ENCODE results near the gene ZNF180.
"Not testable (repeated sequence)": the region's sequence is repeated elsewhere in the genome, so short reads cannot be mapped to it uniquely, and the experiment has no call there.

The ZNF180 gene

GRCh38 chr19:44499962-44500949, at the start of gene ZNF180:
ZNF180 (minus strand) TSS chr19:44500522; CDS start chr19:44497334, 3,188 bp downstream.
- peak; percentile 93 to 94 for DNase-seq

GRCh38 chr19:44549507-44549906, 49.2 kb upstream of the ZNF180 start:
- no peak for DNase-seq

GRCh38 chr19:44548736-44549135, 48.4 kb upstream of the ZNF180 start:
- no peak for DNase-seq

GRCh38 chr19:44544031-44544430, 43.7 kb upstream of the ZNF180 start:
- DNase-seq = no peak

- no peak for DNase-seq
Observed at GRCh38 chr19:44542671-44543070, 42.3 kb upstream of the ZNF180 start.

GRCh38 chr19:44540736-44541135, 40.4 kb upstream of the ZNF180 start:
- no peak for DNase-seq

GRCh38 chr19:44539991-44540390, 39.7 kb upstream of the ZNF180 start:
- DNase-seq = no peak

GRCh38 chr19:44539236-44539826, 39.0 kb upstream of the ZNF180 start:
- no peak for DNase-seq

- DNase-seq = not testable (repeated sequence)
Observed at GRCh38 chr19:44535361-44535760, 35.0 kb upstream of the ZNF180 start.

GRCh38 chr19:44532819-44533218, 32.5 kb upstream of the ZNF180 start:
- no peak for DNase-seq

GRCh38 chr19:44530777-44531176, 30.5 kb upstream of the ZNF180 start:
- no peak for DNase-seq

GRCh38 chr19:44529536-44529935, 29.2 kb upstream of the ZNF180 start, which contains the start of gene CEACAM20:
CEACAM20 (minus strand) TSS chr19:44529675; CDS start chr19:44529509, 166 bp downstream.
- DNase-seq = no peak

- DNase-seq = no peak
Observed at GRCh38 chr19:44527554-44527953, 27.2 kb upstream of the ZNF180 start.

GRCh38 chr19:44525721-44526430, 25.6 kb upstream of the ZNF180 start:
- no peak for DNase-seq

GRCh38 chr19:44521370-44521769, 21.0 kb upstream of the ZNF180 start:
- no peak for DNase-seq

GRCh38 chr19:44517146-44517545, 16.8 kb upstream of the ZNF180 start:
- DNase-seq = no peak

- no peak for DNase-seq
Observed at GRCh38 chr19:44515907-44516306, 15.6 kb upstream of the ZNF180 start.

- no peak for DNase-seq
Observed at GRCh38 chr19:44515031-44515430, 14.7 kb upstream of the ZNF180 start.

GRCh38 chr19:44512326-44513298, 12.3 kb upstream of the ZNF180 start:
- DNase-seq = peak in 1 of 2 experiments; percentile 8

GRCh38 chr19:44509478-44509877, 9.2 kb upstream of the ZNF180 start:
- no peak for DNase-seq

GRCh38 chr19:44499559-44499958, 763 bp downstream of the ZNF180 start:
- DNase-seq = no peak

GRCh38 chr19:44498988-44499387, 1.3 kb downstream of the ZNF180 start:
- DNase-seq = no peak
